Suprapubic skin (tissue), 4 donors: ENCODE results near the gene SCAP.

Experiments used
- POLR2A ChIP-seq, 2 donors: fragments of 450-650 bp; IDR thresholded peaks; one replicate each; pipeline ENCODE4 v1.6.1; 2017; ENCODE audit warnings: antibody characterized with exemption in 2 of 2, mild to moderate bottlenecking in 2 of 2, moderate library complexity in 2 of 2
- POLR2AphosphoS5 ChIP-seq, 3 donors: sonication (generic); formaldehyde crosslinking; IDR thresholded peaks; one replicate each; pipeline ENCODE4 v1.6.1; 2017; ENCODE audit warnings: antibody characterized with exemption in 3 of 3
- TF ChIP-seq, protein P1 (sequence below), 2 donors: fragments of 200-600 bp in 1 of 2; fragments of 450-650 bp in 1 of 2; sonication (generic) in 1 of 2; IDR thresholded peaks; one replicate each; pipeline ENCODE4 v1.5.1; 2016 to 2019; ENCODE audit warnings: antibody characterized with exemption in 2 of 2, mild to moderate bottlenecking in 1 of 2, moderate library complexity in 1 of 2

DNA sequence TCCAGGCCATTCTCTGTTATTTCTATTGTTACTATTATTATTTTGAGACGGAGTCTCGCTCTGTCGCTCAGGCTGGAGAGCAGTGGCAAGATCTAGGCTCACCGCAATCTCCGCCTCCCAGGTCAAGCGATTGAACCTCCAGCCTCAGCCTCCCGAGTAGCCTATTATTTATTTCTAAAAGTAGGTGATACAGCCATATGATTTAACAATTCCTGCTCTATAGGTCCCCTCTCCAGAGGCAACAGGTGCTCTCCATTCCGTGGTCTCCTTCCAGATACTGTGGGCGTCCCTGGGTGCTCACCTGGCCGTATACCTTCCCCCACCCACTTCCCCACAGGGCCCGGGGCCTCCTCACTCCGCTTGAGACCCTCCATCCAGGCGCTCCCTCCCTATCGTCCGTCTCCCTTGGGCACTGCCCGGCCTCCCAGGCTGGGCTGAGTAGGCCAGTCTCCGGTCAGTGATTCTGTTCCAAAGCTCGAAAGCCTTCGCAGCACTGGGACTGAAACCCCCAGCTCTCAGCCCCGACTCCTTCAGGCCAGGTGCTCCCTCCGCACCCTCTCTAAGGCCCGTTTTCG lies 95.6 kb downstream of the SCAP start:
- TF ChIP-seq, protein P1, sequence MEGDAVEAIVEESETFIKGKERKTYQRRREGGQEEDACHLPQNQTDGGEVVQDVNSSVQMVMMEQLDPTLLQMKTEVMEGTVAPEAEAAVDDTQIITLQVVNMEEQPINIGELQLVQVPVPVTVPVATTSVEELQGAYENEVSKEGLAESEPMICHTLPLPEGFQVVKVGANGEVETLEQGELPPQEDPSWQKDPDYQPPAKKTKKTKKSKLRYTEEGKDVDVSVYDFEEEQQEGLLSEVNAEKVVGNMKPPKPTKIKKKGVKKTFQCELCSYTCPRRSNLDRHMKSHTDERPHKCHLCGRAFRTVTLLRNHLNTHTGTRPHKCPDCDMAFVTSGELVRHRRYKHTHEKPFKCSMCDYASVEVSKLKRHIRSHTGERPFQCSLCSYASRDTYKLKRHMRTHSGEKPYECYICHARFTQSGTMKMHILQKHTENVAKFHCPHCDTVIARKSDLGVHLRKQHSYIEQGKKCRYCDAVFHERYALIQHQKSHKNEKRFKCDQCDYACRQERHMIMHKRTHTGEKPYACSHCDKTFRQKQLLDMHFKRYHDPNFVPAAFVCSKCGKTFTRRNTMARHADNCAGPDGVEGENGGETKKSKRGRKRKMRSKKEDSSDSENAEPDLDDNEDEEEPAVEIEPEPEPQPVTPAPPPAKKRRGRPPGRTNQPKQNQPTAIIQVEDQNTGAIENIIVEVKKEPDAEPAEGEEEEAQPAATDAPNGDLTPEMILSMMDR (IDR thresholded peaks at IDR 0.05), result no peak
- no peak for TF ChIP-seq POLR2A (IDR thresholded peaks at IDR 0.05)
- TF ChIP-seq POLR2AphosphoS5 (IDR thresholded peaks at IDR 0.05), result no peak
